ENCODE measurements around the gene PLD1. TPM values are rescaled to one million over a fixed set of nuclear protein-coding genes. Genes with fewer than 3 reads are reported as not detected.

Gene PLD1
- total and polyA plus RNA-seq, 10 of the 15 experiments (the other 5 are each of a cell fraction or from before 2014, with no cell fraction given): 2.9 to 108 (median 3.6) TPM

- no peak for TF ChIP-seq PKNOX1 (IDR thresholded peaks at IDR 0.05)
- TF ChIP-seq ZNF24 (IDR thresholded peaks at IDR 0.05): 0 out of 2 replicates have a peak, but pooled peaks have one; percentile 58
- no peak for TF ChIP-seq HCFC1 (IDR thresholded peaks at IDR 0.05; ENCODE audit: low read length)
- no peak for TF ChIP-seq RAD21 (IDR thresholded peaks at IDR 0.05; ENCODE audit: insufficient read depth, low read depth, low read length)
- no peak for TF ChIP-seq E4F1 (IDR thresholded peaks at IDR 0.05; ENCODE audit: borderline replicate concordance, partially characterized antibody)
- no peak for TF ChIP-seq CTCF (IDR thresholded peaks at IDR 0.05 in 2 of 3, conservative IDR thresholded peaks at IDR 0.05 in 1 of 3; ENCODE audit: control insufficient read depth in 2 of 3, extremely low read depth in 1 of 3, insufficient read depth in 1 of 3, low read depth in 3 of 3, low read length in 3 of 3)
- no peak for TF ChIP-seq BMI1 (IDR thresholded peaks at IDR 0.05; ENCODE audit: borderline replicate concordance)
- no peak for TF ChIP-seq ZNF274 (IDR thresholded peaks at IDR 0.05; ENCODE audit: insufficient read depth, insufficient read length)
These were observed 40.8 kb upstream of the PLD1 start (continued) for GRCh38 chr3:171850960-171851659.

Data from GM12878 (cell line).